ENCODE results near the gene EVA1B. TPM values are rescaled to one million over a fixed set of nuclear protein-coding genes. Genes with fewer than 3 reads are reported as not detected.

EVA1B gene
- total RNA-seq, 1 donor from 2014 or later: 139 TPM

GRCh38 chr1:36306210-36306901 is 17.1 kb downstream of the EVA1B start, which contains the start of gene SH3D21:
Gene SH3D21, plus strand, starts transcription at chr1:36306368. Its CDS starts 53 bp downstream, at chr1:36306421.
- DNase-seq (ENCODE audit: low read depth): no peak
- H3K36me3 ChIP-seq (ENCODE audit: control insufficient read depth, insufficient read depth, low read length): no peaks in the 10 kb centered on the region
- peak within 1 kb of the TSS; percentile 53 for H3K4me3 ChIP-seq (ENCODE audit: low read depth, low read length)
- H3K27me3 ChIP-seq (ENCODE audit: control insufficient read depth, insufficient read depth, low read length): no peaks in the 10 kb centered on the region
- TF ChIP-seq, protein P1, sequence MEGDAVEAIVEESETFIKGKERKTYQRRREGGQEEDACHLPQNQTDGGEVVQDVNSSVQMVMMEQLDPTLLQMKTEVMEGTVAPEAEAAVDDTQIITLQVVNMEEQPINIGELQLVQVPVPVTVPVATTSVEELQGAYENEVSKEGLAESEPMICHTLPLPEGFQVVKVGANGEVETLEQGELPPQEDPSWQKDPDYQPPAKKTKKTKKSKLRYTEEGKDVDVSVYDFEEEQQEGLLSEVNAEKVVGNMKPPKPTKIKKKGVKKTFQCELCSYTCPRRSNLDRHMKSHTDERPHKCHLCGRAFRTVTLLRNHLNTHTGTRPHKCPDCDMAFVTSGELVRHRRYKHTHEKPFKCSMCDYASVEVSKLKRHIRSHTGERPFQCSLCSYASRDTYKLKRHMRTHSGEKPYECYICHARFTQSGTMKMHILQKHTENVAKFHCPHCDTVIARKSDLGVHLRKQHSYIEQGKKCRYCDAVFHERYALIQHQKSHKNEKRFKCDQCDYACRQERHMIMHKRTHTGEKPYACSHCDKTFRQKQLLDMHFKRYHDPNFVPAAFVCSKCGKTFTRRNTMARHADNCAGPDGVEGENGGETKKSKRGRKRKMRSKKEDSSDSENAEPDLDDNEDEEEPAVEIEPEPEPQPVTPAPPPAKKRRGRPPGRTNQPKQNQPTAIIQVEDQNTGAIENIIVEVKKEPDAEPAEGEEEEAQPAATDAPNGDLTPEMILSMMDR (IDR thresholded peaks at IDR 0.05; ENCODE audit: insufficient read depth, low read length, poor library complexity, severe bottlenecking): peak; percentile 35

GRCh38 chr1:36305915-36306209 is 17.6 kb downstream of the EVA1B start:
- TF ChIP-seq, protein P1 (IDR thresholded peaks at IDR 0.05; ENCODE audit: insufficient read depth, low read length, poor library complexity, severe bottlenecking): no peak
- Histone ChIP-seq H3K4me3 (ENCODE audit: low read depth, low read length) (no peak overlapping the region), H3K27me3 (ENCODE audit: control insufficient read depth, insufficient read depth, low read length) (no peaks in the 10 kb centered on the region), H3K36me3 (ENCODE audit: control insufficient read depth, insufficient read depth, low read length) (no peaks in the 10 kb centered on the region)
- no peak for DNase-seq (ENCODE audit: low read depth)

DNA sequence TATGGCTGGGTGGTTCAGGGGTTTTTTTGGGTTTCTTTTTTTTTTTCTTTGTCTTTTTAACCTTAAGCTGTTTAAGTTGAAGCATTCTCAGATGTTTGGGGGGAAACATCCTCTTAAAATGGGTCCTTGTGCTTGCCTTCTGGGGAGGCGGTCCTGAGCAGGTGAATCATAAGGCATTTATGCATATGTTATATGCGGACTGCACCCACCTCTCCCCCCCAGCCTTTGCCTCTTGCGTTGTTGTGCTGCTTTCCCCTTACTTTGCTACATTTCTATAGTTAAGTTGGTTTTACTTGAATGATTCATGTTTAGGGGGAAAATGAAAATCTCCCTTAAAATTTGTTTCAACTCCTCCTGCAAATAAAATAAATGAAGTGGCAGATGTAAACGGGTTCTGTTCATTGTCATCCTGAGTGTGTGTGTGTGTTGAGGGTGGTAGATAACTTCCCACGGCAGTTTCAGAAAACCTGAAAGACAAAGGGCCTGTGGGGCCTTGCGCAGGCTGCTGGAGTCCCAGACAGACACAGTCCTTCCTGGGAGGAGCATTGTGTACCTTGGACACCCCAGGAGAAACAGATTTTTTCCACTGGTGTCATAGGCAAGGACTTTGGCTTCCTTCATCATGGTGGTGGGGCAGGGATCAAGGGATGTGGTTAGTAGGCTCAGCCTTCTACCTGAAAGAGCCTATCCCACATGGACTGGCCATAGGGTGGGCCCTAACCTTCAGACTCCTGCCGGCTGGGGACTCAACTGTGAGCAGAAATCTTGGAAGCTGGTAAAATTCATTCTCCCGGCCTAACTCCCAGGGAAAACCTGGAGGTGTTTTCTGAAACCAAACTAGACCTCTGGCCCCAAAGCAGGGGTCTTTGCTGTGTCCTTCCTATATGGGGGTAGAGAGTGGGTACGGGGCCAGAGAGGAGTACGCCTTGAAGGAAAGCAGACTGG is 18.2 kb downstream of the EVA1B start:
- no peak overlapping the region for H3K4me3 ChIP-seq (ENCODE audit: low read depth, low read length)

DNA sequence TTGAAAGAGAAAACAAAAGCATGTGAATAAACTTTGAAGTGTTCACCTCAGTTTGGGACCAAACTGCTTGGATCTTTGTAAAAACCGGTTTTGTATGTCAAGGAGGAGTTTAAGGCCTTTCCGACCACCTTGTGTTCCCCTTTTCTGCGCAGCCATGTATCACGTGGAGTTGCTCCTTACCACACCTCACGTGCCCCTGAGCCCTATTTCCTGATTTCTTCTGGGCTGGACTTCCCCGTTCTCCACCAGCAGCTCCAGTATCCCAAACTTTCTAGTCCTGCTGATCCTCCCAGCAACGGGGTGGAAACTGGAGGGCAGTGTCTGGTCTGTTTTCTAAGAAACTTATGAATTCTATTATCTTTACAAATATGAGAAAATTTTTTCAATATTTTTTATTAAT is 18.9 kb downstream of the EVA1B start:
- no peak for DNase-seq (ENCODE audit: low read depth)
- no peaks in the 10 kb centered on the region for H3K36me3 ChIP-seq (ENCODE audit: control insufficient read depth, insufficient read depth, low read length)
- H3K27me3 ChIP-seq (ENCODE audit: control insufficient read depth, insufficient read depth, low read length): no peaks in the 10 kb centered on the region
- H3K4me3 ChIP-seq (ENCODE audit: low read depth, low read length): no peak overlapping the region
- TF ChIP-seq, protein P1 (IDR thresholded peaks at IDR 0.05; ENCODE audit: insufficient read depth, low read length, poor library complexity, severe bottlenecking): no peak

More for the DNA sequence above, 18.2 kb downstream of the EVA1B start:
- DNase-seq (ENCODE audit: low read depth): no peak
- TF ChIP-seq, protein P1 (IDR thresholded peaks at IDR 0.05; ENCODE audit: insufficient read depth, low read length, poor library complexity, severe bottlenecking): no peak
- Histone ChIP-seq H3K27me3 (ENCODE audit: control insufficient read depth, insufficient read depth, low read length) (no peaks in the 10 kb centered on the region), H3K36me3 (ENCODE audit: control insufficient read depth, insufficient read depth, low read length) (no peaks in the 10 kb centered on the region)

DNA sequence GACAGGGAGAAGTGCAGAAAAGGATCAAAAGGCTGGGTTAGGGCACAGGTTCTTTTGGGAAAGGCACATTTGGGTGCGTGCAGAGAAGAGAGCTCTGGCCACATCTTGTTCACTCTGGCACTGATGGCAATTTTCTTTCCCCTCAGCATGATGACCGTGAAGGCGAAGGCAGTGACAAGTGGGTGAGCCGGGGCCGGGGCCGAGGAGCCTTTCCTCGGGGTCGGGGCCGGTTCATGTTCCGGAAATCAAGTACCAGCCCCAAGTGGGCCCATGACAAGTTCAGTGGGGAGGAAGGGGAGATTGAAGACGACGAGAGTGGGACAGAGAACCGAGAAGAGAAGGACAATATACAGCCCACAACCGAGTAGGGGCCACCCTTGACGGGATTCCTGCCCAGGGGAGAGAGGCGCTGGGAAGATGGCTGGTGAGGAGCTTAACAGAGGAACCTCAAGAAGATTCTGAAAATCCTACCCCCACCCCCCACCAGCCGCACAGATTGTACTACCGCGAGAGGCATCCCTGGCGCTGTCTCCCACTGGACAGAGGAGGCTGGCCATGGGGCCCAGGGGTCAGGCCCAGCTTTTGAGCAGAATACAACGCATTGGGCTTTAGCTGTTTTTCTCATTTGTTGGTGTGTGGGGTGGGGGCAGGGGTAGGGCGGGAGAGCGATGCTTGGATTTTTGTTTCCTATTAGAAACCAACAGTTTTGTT is 19.6 kb downstream of the EVA1B start:
- H3K27me3 ChIP-seq (ENCODE audit: control insufficient read depth, insufficient read depth, low read length): no peaks in the 10 kb centered on the region
- no peak for DNase-seq (ENCODE audit: low read depth)
- H3K4me3 ChIP-seq (ENCODE audit: low read depth, low read length): no peak overlapping the region
- H3K36me3 ChIP-seq (ENCODE audit: control insufficient read depth, insufficient read depth, low read length): no peaks in the 10 kb centered on the region
- TF ChIP-seq, protein P1 (IDR thresholded peaks at IDR 0.05; ENCODE audit: insufficient read depth, low read length, poor library complexity, severe bottlenecking): no peak

All from kidney epithelial cell (primary cell).